Ascending aorta (tissue), 2 donors: Measurements from ENCODE around the gene CAMK1G. TPM values are rescaled to one million over a fixed set of nuclear protein-coding genes. Genes with fewer than 3 reads are reported as not detected.
A peak's percentile ranks its signal among the peaks of the same experiment; 100 is the strongest.

Source experiments
- DNase-seq, 2 donors: peaks; one replicate each; pipeline ENCODE4 v3.0.0-alpha.2; 2019; ENCODE audit warnings: low spot score in 2 of 2
- H3K27ac ChIP-seq, 2 donors: fragments of 200-600 bp; sonication (generic); one replicate each; pipeline ENCODE4 v1.5.1; 2016 to 2017; ENCODE audit warnings: mild to moderate bottlenecking in 1 of 2
- H3K27me3 ChIP-seq: fragments of 200-600 bp; sonication (generic); one replicate; pipeline ENCODE4 v1.5.1; 2017
- H3K36me3 ChIP-seq, 2 donors: fragments of 200-600 bp; sonication (generic); one replicate each; pipeline ENCODE4 v1.5.1; 2016
- H3K4me1 ChIP-seq, 2 donors: fragments of 200-600 bp; sonication (generic); one replicate each; pipeline ENCODE4 v1.5.1; 2016 to 2017; ENCODE audit warnings: mild to moderate bottlenecking in 1 of 2
- H3K4me3 ChIP-seq, 2 donors: fragments of 200-600 bp; sonication (generic); one replicate each; pipeline ENCODE4 v1.5.1; 2016 to 2017; ENCODE audit warnings: mild to moderate bottlenecking in 1 of 2
- H3K9me3 ChIP-seq, 2 donors: fragments of 200-600 bp; sonication (generic); one replicate each; pipeline ENCODE4 v1.5.1; 2016
- CTCF ChIP-seq, 3 experiments: fragments of 200-600 bp in 2 of 3; fragments of 450-650 bp in 1 of 3; sonication (generic) in 2 of 3; IDR thresholded peaks; one replicate each; pipeline ENCODE4 v1.5.1; 2016 to 2019; ENCODE audit warnings: antibody characterized with exemption in 3 of 3, mild to moderate bottlenecking in 1 of 3, moderate library complexity in 1 of 3
- intact Hi-C: fragments of 100-400 bp; cut with DNase I; formaldehyde crosslinking; loops from one replicate; pipeline ENCODE4 v1.15.1; 2023
- total RNA-seq: library from RNA; depleted of rRNA; stranded (reverse); fragments of >200 nt; gene quantifications from one replicate; pipeline ENCODE4 v1.1.0, GENCODE V29; 2016

CAMK1G gene
- total RNA-seq, 1 donor from 2014 or later, result not detected

DNA sequence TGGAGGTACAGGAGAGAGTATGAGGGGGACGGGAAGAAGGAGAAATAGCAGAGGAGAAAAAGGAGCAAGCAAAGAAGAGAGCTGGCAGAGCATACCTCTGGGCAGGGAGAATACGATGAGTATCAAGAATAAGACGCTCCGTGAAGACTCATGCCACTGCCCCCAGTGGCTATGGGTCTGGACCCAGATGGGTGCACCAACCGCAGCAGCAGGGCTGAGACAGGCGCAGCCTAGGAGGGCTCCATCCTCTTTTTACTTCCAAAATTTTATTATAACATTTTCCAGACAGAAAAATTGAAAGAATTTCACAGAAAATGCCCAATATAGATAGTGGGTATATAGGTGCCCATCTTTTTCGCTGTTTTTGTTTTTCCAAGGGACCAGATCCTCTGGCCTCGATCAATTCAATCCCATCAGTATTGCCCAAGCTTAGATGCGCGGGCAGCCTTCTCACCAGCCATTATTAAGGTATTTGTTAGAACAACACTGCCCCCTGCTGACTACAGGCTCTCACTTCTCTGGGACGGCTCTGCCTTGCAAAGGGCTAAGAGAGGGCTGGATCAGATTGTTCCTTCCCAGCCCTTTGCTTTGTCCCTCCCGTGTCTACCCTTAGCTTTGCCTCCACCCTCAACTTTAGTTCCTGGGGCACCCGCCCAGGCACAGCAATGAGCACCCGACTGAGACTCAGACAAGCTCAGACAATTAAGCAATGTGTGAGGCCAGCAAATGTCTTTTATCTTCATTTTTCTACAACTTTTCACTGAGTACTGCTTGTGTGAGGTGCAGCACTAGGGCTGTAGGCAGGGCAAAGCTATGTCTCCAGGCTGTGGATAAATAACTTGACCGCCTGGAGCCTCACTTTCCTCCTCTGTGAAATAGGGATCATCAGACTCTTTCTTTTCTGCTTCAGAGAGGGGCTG lies 17.5 kb upstream of the CAMK1G start:
- Histone ChIP-seq H3K36me3 (no peaks in the 10 kb centered on the region), H3K4me3 (no peak overlapping the region), H3K4me1 (no peaks in the 10 kb centered on the region), H3K27me3 (no peaks in the 10 kb centered on the region), H3K9me3 (no peaks in the 10 kb centered on the region), H3K27ac (no peak overlapping the region)
- peak in 2 of 3 experiments; percentile 32 to 55 for TF ChIP-seq CTCF (IDR thresholded peaks at IDR 0.05)
- intact Hi-C loops, result no loop called here
- peak in 1 of 2 donors; percentile 83 for DNase-seq

- H3K9me3 ChIP-seq, result no peaks in the 10 kb centered on the region
- H3K36me3 ChIP-seq, result no peaks in the 10 kb centered on the region
- no peak for DNase-seq
- H3K4me1 ChIP-seq, result no peaks in the 10 kb centered on the region
- no peak overlapping the region for H3K4me3 ChIP-seq
- H3K27me3 ChIP-seq, result no peaks in the 10 kb centered on the region
- H3K27ac ChIP-seq, result no peak overlapping the region
- intact Hi-C loops, result loop anchor here (2.0 kb wide), 1 partner anchor 125 kb away; no protein-coding TSS in a partner anchor
- no peak for TF ChIP-seq CTCF (IDR thresholded peaks at IDR 0.05)
These were observed 15.8 kb upstream of the CAMK1G start for GRCh38 chr1:209567698-209568175.

GRCh38 chr1:209569455-209570207 lies 13.9 kb upstream of the CAMK1G start:
- H3K27me3 ChIP-seq, result no peaks in the 10 kb centered on the region
- H3K4me1 ChIP-seq, result no peaks in the 10 kb centered on the region
- peak; percentile 30 to 84 (median 76) for TF ChIP-seq CTCF (IDR thresholded peaks at IDR 0.05)
- H3K36me3 ChIP-seq, result no peaks in the 10 kb centered on the region
- DNase-seq, result peak in 1 of 2 donors; percentile 78
- no peaks in the 10 kb centered on the region for H3K9me3 ChIP-seq
- intact Hi-C loops, result loop anchor here (2.0 kb wide), 1 partner anchor 123 kb away; no protein-coding TSS in a partner anchor
- peak overlapping the region in 1 of 2 donors; percentile 27 for H3K4me3 ChIP-seq
- H3K27ac ChIP-seq, result no peak overlapping the region

DNA sequence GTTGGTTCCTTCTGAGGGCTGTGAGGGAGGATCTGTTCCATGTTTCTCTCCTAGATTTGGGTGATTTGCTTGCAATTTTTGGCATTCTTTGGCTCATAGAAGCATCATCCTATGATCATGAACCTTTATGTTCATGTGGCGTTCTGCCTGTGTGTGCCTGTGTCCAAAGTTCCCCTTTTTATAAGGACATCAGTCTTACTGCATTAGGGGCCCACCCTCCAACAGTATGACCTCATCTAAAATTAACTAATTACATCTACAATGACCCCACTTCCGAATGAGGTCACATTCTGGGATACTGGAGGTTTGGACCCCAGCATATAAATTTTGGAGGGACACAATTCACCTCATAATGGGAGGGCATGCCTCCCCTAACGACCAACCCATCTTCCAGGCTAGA lies 12.8 kb upstream of the CAMK1G start:
- Histone ChIP-seq H3K27me3 (no peaks in the 10 kb centered on the region), H3K36me3 (no peaks in the 10 kb centered on the region), H3K27ac (no peak overlapping the region), H3K9me3 (no peaks in the 10 kb centered on the region), H3K4me1 (no peaks in the 10 kb centered on the region), H3K4me3 (no peak overlapping the region)
- no peak for DNase-seq
- no peak for TF ChIP-seq CTCF (IDR thresholded peaks at IDR 0.05)
- intact Hi-C loops, result no loop called here

GRCh38 chr1:209576392-209577197 lies 6.9 kb upstream of the CAMK1G start:
- H3K9me3 ChIP-seq, result no peaks in the 10 kb centered on the region
- H3K36me3 ChIP-seq, result no peaks in the 10 kb centered on the region
- H3K27me3 ChIP-seq, result no peaks in the 10 kb centered on the region
- intact Hi-C loops, result loop anchor here (1.0 to 2.0 kb wide), 3 partner anchors 52 to 172 kb away; no protein-coding TSS in a partner anchor
- DNase-seq, result peak in 1 of 2 donors; percentile 83
- H3K4me1 ChIP-seq, result no peaks in the 10 kb centered on the region
- no peak overlapping the region for H3K27ac ChIP-seq
- peak; percentile 70 to 90 (median 86) for TF ChIP-seq CTCF (IDR thresholded peaks at IDR 0.05)
- H3K4me3 ChIP-seq, result no peak overlapping the region
